K562 (cell line): Measurements from ENCODE around the gene ABHD16B. TPM values are rescaled to one million over a fixed set of nuclear protein-coding genes. Genes with fewer than 3 reads are reported as not detected.

Experiments
- CTCF ChIP-seq, 3 experiments: IDR thresholded peaks in 2 of 3; conservative IDR thresholded peaks in 1 of 3; 2 replicates each; pipeline ENCODE4 v1.5.1; 2011 to 2012; ENCODE audit warnings: low read length in 3 of 3, mild to moderate bottlenecking in 3 of 3, control low read depth in 2 of 3, improper control_type of control experiment in 1 of 3, inconsistent platforms in 1 of 3, low read depth in 1 of 3, mixed read lengths in 1 of 3, moderate library complexity in 1 of 3; ENCODE audit not compliant: insufficient read depth in 2 of 3
- ESRRB ChIP-seq: fragments of 250-450 bp; sonication (Bioruptor Pico); IDR thresholded peaks from 2 replicates; pipeline ENCODE4 v1.5.0; 2020; ENCODE audit warnings: mild to moderate bottlenecking, moderate library complexity, borderline replicate concordance
- ETV1 ChIP-seq: fragments of 450-650 bp; conservative IDR thresholded peaks from 2 replicates; pipeline ENCODE4 v1.6.1; 2016; ENCODE audit warnings: missing genetic modification characterization, control low read depth, low read depth, missing compliant biosample characterization
- FOS ChIP-seq: IDR thresholded peaks from 3 replicates; pipeline ENCODE4 v1.6.1; 2011; ENCODE audit not compliant: insufficient read length; ENCODE audit errors: extremely low read depth
- FOXP1 ChIP-seq: sonication (generic); formaldehyde crosslinking; IDR thresholded peaks from 2 replicates; pipeline ENCODE4 v1.8.0; 2022; ENCODE audit warnings: mild to moderate bottlenecking, missing genetic modification reagents
- HLTF ChIP-seq: fragments of 450-650 bp; IDR thresholded peaks from 2 replicates; pipeline ENCODE4 v1.6.1; 2016
- NFIC ChIP-seq: fragments of 450-650 bp; IDR thresholded peaks from 2 replicates; pipeline ENCODE4 v1.6.1; 2017; ENCODE audit warnings: mild to moderate bottlenecking, inconsistent platforms
- NR2C1 ChIP-seq, 2 experiments: fragments of 450-650 bp; IDR thresholded peaks; 2 replicates each; pipeline ENCODE4 v1.6.1; 2017; ENCODE audit warnings: mild to moderate bottlenecking in 2 of 2, antibody characterized with exemption in 1 of 2, inconsistent platforms in 1 of 2, missing compliant biosample characterization in 1 of 2, missing genetic modification characterization in 1 of 2
- RFX7 ChIP-seq: fragments of 250-450 bp; sonication (Bioruptor Pico); IDR thresholded peaks from 2 replicates; pipeline ENCODE4 v1.5.1; 2021; ENCODE audit warnings: mild to moderate bottlenecking
- TARDBP ChIP-seq: fragments of 450-650 bp; IDR thresholded peaks from 2 replicates; pipeline ENCODE4 v1.6.1; 2016
- ZBTB43 ChIP-seq: sonication (generic); formaldehyde crosslinking; IDR thresholded peaks from 2 replicates; pipeline ENCODE4 v1.8.0; 2023; ENCODE audit warnings: mild to moderate bottlenecking, missing genetic modification reagents
- ZNF134 ChIP-seq: fragments of 250-450 bp; sonication (Bioruptor Pico); conservative IDR thresholded peaks from 2 replicates; pipeline ENCODE4 v1.4.0; 2020
- polyA plus RNA-seq, 8 experiments: library from polyadenylated mRNA; depleted of rRNA in 4 of 8; stranded (reverse) in 5 of 8; unstranded in 3 of 8; fragments of >200 nt; fragmentation: Nextera tagmentation in 2 of 8; fragmentation: Illumina TruSeq in 1 of 8; extraction: Ambion mirVana in 2 of 8; extraction: Trizol in 1 of 8; gene quantifications; 2 replicates each; pipeline versions ENCODE4 v1.2.1 to v1.2.3, GENCODE V29; 2011 to 2014; ENCODE audit warnings: inconsistent platforms in 1 of 8, missing spikeins in 1 of 8
- total RNA-seq, 7 experiments: library from RNA; depleted of rRNA in 6 of 7; stranded (reverse); fragments of >200 nt in 6 of 7; fragmentation: Illumina TruSeq in 2 of 7; extraction: Trizol in 2 of 7; gene quantifications; 2 replicates each; pipeline versions ENCODE4 v1.2.1 to v1.2.3, GENCODE V29; 2011 to 2021; ENCODE audit warnings: low replicate concordance in 1 of 7
- TF ChIP-seq, protein P1 (sequence below): sonication (generic); formaldehyde crosslinking; IDR thresholded peaks from 2 replicates; pipeline ENCODE4 v1.8.0; 2023; ENCODE audit warnings: missing genetic modification reagents, mild to moderate bottlenecking, borderline replicate concordance

Gene ABHD16B
- total and polyA plus RNA-seq, 9 of the 15 experiments (the other 6 are each of a cell fraction or from before 2014, with no cell fraction given), result not detected

GRCh38 chr20:63846888-63847236 is 14.4 kb upstream of the ABHD16B start (continued):
- TF ChIP-seq, protein P1, sequence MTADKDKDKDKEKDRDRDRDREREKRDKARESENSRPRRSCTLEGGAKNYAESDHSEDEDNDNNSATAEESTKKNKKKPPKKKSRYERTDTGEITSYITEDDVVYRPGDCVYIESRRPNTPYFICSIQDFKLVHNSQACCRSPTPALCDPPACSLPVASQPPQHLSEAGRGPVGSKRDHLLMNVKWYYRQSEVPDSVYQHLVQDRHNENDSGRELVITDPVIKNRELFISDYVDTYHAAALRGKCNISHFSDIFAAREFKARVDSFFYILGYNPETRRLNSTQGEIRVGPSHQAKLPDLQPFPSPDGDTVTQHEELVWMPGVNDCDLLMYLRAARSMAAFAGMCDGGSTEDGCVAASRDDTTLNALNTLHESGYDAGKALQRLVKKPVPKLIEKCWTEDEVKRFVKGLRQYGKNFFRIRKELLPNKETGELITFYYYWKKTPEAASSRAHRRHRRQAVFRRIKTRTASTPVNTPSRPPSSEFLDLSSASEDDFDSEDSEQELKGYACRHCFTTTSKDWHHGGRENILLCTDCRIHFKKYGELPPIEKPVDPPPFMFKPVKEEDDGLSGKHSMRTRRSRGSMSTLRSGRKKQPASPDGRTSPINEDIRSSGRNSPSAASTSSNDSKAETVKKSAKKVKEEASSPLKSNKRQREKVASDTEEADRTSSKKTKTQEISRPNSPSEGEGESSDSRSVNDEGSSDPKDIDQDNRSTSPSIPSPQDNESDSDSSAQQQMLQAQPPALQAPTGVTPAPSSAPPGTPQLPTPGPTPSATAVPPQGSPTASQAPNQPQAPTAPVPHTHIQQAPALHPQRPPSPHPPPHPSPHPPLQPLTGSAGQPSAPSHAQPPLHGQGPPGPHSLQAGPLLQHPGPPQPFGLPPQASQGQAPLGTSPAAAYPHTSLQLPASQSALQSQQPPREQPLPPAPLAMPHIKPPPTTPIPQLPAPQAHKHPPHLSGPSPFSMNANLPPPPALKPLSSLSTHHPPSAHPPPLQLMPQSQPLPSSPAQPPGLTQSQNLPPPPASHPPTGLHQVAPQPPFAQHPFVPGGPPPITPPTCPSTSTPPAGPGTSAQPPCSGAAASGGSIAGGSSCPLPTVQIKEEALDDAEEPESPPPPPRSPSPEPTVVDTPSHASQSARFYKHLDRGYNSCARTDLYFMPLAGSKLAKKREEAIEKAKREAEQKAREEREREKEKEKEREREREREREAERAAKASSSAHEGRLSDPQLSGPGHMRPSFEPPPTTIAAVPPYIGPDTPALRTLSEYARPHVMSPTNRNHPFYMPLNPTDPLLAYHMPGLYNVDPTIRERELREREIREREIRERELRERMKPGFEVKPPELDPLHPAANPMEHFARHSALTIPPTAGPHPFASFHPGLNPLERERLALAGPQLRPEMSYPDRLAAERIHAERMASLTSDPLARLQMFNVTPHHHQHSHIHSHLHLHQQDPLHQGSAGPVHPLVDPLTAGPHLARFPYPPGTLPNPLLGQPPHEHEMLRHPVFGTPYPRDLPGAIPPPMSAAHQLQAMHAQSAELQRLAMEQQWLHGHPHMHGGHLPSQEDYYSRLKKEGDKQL (CRISPR knock-in tag), result no peak
- TF ChIP-seq HLTF (peak; percentile 97), NR2C1 (IDR thresholded peaks at IDR 0.05) (no peak), NR2C1 (tag; IDR thresholded peaks at IDR 0.05) (no peak), CTCF (IDR thresholded peaks at IDR 0.05 in 2 of 3, conservative IDR thresholded peaks at IDR 0.05 in 1 of 3; ENCODE audit: insufficient read depth in 2 of 3, low read depth in 1 of 3, low read length in 3 of 3) (no peak), FOXP1 (no peak), FOS (no peak), ETV1 (no peak), ESRRB (no peak), TARDBP (no peak), RFX7 (no peak), ZNF134 (CRISPR knock-in tag) (no peak), NFIC (peak; percentile 21; the same call in 1 of the 2 replicates), ZBTB43 (no peak)
